GM18505 (cell line): ENCODE data around the gene SIGLEC8.
"Not testable (repeated sequence)": the region's sequence is repeated elsewhere in the genome, so short reads cannot be mapped to it uniquely, and the experiment has no call there.

Source experiments
- ATAC-seq: cut with Tn5 transposase; IDR thresholded peaks from one replicate; pipeline ENCODE4 v1.9.1; 2021; ENCODE audit not compliant: unreplicated experiment
- POLR2A ChIP-seq: IDR thresholded peaks from 4 replicates; pipeline ENCODE4 v1.6.1; 2011; ENCODE audit warnings: borderline replicate concordance; ENCODE audit not compliant: insufficient read depth, insufficient read length; ENCODE audit errors: extremely low read depth

SIGLEC8 gene

GRCh38 chr19:51441410-51442390 is 16.6 kb downstream of the SIGLEC8 start:
- peak; percentile 87 for ATAC-seq
- no peak for TF ChIP-seq POLR2A

GRCh38 chr19:51440846-51441409 is 17.3 kb downstream of the SIGLEC8 start:
- no peak for TF ChIP-seq POLR2A
- no peak for ATAC-seq

GRCh38 chr19:51440052-51440451 is 18.2 kb downstream of the SIGLEC8 start:
- TF ChIP-seq POLR2A, result no peak

GRCh38 chr19:51439021-51439465 is 19.2 kb downstream of the SIGLEC8 start:
- ATAC-seq, result no peak
- TF ChIP-seq POLR2A, result no peak

More at GRCh38 chr19:51440052-51440451, 18.2 kb downstream of the SIGLEC8 start:
- no peak for ATAC-seq

- no peak for ATAC-seq
- TF ChIP-seq POLR2A, result no peak
These were observed 23.8 kb downstream of the SIGLEC8 start for GRCh38 chr19:51434456-51434855.

GRCh38 chr19:51433043-51433442 is 25.2 kb downstream of the SIGLEC8 start:
- TF ChIP-seq POLR2A, result no peak
- no peak for ATAC-seq

GRCh38 chr19:51431124-51431523 is 27.1 kb downstream of the SIGLEC8 start:
- TF ChIP-seq POLR2A, result no peak
- ATAC-seq, result no peak

- ATAC-seq, result no peak
- no peak for TF ChIP-seq POLR2A
These were observed 28.0 kb downstream of the SIGLEC8 start for GRCh38 chr19:51430221-51430620.

GRCh38 chr19:51427201-51427600 is 31.1 kb downstream of the SIGLEC8 start:
- no peak for ATAC-seq
- TF ChIP-seq POLR2A, result no peak

- ATAC-seq, result no peak
- no peak for TF ChIP-seq POLR2A
These were observed 36.2 kb downstream of the SIGLEC8 start for GRCh38 chr19:51422053-51422448.

- no peak for TF ChIP-seq POLR2A
- ATAC-seq, result no peak
These were observed 36.8 kb downstream of the SIGLEC8 start for GRCh38 chr19:51421229-51422052.

GRCh38 chr19:51420511-51420910 is 37.7 kb downstream of the SIGLEC8 start:
- ATAC-seq, result not testable (repeated sequence)

- no peak for TF ChIP-seq POLR2A
- ATAC-seq, result no peak
These were observed 39.5 kb downstream of the SIGLEC8 start for GRCh38 chr19:51418707-51419106.
